ENCODE measurements around the gene CCDC159. TPM values are rescaled to one million over a fixed set of nuclear protein-coding genes. Genes with fewer than 3 reads are reported as not detected.
"Not testable (repeated sequence)": the region's sequence is repeated elsewhere in the genome, so short reads cannot be mapped to it uniquely, and the experiment has no call there.

Gene CCDC159
- total RNA-seq, 2 experiments from 2014 or later: 36.2 to 40.7 TPM

DNA sequence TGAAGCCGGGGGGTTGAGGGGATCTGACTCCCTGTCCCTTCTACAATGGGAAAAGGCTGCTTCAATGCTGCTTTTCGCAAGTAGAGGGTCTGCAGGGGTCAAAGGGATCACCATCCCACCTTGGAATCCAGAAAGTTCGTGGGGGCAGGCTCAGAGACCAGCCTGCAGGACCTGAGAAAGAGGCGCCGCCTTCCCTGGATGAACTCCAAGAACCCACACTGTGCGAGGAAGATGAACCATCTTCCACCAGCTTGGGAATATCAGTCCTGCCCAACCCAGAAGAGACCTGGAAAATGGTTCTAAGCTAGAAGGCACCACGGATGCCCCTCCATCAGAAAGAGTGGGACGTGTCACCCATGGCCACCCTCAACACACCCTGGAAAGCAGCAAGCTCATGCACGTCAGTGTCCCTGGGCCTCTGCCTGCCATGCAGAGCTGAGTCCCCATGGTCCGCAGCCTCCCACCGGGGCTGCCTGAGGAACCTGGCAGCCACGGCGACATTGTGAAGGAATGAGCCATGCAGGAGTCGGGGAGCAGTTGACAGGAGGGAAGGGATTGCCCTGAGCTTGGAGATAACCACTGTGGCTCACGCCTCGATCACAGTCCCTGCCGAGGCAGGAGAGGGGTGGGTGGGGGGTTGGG lies 21.4 kb upstream of the CCDC159 start:
- Mint-ChIP-seq H3K9me3 (no peaks in the 10 kb centered on the region), H3K4me1 (peaks cover 30% of the 10 kb centered on the region), H3K36me3 (peaks cover 9% of the 10 kb centered on the region), H3K27ac (peak overlapping the region; percentile 96), H3K27me3 (peaks cover 3% of the 10 kb centered on the region), H3K4me3 (peak overlapping the region; percentile 69)
- ATAC-seq (ENCODE audit: low read depth): peak; percentile 7
- POLR2A ChIA-PET: interaction anchor here (0.7 to 4.1 kb wide), 7 partner anchors 11 to 525 kb away, joined by 3 to 34 read pairs (median 4); partner anchors contain the start of genes CCDC159, RAB3D, SWSAP1 and TMEM205
- no peak for DNase-seq

DNA sequence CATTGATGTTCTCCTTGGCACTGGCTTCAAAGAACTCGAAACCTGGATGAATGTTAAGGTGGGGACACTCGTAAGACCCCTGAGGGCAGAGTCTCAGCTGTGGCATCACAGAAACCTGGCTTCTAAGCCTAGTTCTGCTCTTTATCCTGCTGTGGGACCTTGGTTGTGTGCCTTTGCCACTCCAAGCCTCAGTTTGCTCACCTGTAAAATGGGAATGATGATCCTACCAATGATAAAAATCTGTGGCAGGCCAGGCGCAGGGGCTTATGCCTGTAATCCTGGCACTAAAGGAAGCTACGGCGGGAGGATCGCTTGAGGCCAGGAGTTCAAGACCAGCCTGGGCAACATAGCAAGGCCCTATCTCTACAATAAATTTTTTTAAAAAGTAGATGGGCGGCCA lies 20.8 kb upstream of the CCDC159 start:
- Mint-ChIP-seq H3K4me1 (peaks cover 30% of the 10 kb centered on the region), H3K9me3 (no peaks in the 10 kb centered on the region), H3K27ac (peak overlapping the region; percentile 61), H3K27me3 (no peaks in the 10 kb centered on the region), H3K36me3 (peaks cover 9% of the 10 kb centered on the region), H3K4me3 (no peak overlapping the region)
- ATAC-seq (ENCODE audit: low read depth): no peak
- POLR2A ChIA-PET: interaction anchor here (1.3 to 4.1 kb wide), 3 partner anchors 11 to 49 kb away, joined by 3 to 34 read pairs (median 13); partner anchors contain the start of genes CCDC159, SWSAP1 and TMEM205
- DNase-seq: no peak

DNA sequence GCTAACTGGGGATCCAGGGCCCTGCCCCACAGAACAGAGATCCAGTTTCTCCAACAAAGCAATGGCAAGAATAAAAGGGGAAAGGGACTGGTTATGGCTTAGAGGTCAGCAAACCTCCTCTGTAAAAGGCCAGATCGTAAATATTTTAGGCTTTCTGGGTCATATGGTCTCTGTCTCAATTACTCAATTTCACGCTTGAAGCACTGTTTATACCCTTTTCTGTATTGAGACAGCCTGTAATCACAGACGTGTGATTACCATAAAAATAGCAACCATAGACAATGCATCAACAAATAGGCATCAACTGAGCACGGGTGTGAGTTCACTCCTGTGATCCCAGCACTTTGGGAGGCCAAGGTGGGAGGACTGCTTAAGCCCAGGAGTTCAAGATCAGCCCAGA lies 16.2 kb upstream of the CCDC159 start:
- POLR2A ChIA-PET: no interaction called here
- Mint-ChIP-seq H3K27me3 (no peaks in the 10 kb centered on the region), H3K4me1 (no peaks in the 10 kb centered on the region), H3K27ac (no peak overlapping the region), H3K4me3 (no peak overlapping the region), H3K36me3 (peaks cover 16% of the 10 kb centered on the region), H3K9me3 (no peaks in the 10 kb centered on the region)
- ATAC-seq (ENCODE audit: low read depth) (no peak), DNase-seq (no peak)

DNA sequence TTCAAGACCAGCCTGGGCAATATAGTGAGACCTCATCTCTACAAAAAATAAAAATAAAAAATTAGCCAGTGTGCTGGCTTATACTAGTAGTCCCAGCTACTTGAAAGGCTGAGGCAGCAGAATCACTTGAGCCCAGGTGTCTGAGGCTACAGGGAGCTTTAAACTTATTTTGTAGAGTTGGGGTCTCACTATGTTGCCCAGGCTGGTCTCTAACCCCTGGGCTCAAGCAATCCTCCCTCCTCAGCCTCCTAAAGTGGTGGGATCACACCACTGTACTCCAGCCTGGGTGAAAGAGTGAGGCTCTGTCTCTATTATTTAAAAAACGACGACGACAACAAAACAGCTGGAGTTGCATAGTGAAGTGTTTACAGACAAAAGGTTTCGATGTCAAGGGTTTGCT lies 14.8 kb upstream of the CCDC159 start:
- DNase-seq (no peak), ATAC-seq (ENCODE audit: low read depth) (no peak)
- no peak overlapping the region for H3K4me3 Mint-ChIP-seq
- POLR2A ChIA-PET: interaction anchor here (1.8 kb wide), 1 partner anchor 15 kb away, joined by 5 read pairs; the partner anchor contains the start of gene CCDC159
- peaks cover 27% of the 10 kb centered on the region for H3K36me3 Mint-ChIP-seq
- no peaks in the 10 kb centered on the region for H3K27me3 Mint-ChIP-seq
- H3K4me1 Mint-ChIP-seq: no peaks in the 10 kb centered on the region
- no peak overlapping the region for H3K27ac Mint-ChIP-seq
- no peaks in the 10 kb centered on the region for H3K9me3 Mint-ChIP-seq

DNA sequence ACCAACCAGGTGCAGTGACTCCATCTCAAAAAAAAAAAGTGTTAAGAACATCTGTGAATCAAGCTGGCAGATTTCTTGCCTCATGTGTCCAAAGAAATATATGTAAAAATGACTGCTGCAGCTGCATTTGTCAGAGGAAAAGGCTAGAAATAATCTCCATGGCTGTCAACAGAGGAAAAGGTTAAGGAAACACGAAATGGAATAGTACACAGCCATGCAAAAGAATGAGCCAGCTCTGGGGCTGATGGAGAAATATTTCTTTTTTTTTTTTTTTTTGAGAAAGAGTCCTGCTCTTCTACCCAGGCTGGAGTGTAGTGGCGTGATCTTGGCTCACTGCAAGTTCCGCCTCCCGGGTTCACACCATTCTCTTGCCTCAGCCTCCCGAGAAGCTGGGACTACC lies 13.5 kb upstream of the CCDC159 start:
- no peak for DNase-seq
- POLR2A ChIA-PET: interaction anchor here (0.7 to 1.8 kb wide), 2 partner anchors 14 to 1236 kb away, joined by 3 to 5 read pairs; partner anchors contain the start of gene CCDC159
- Mint-ChIP-seq H3K36me3 (peaks cover 26% of the 10 kb centered on the region), H3K27ac (no peak overlapping the region), H3K9me3 (no peaks in the 10 kb centered on the region), H3K4me3 (no peak overlapping the region), H3K4me1 (peaks cover 9% of the 10 kb centered on the region), H3K27me3 (no peaks in the 10 kb centered on the region)
- ATAC-seq (ENCODE audit: low read depth): no peak

DNA sequence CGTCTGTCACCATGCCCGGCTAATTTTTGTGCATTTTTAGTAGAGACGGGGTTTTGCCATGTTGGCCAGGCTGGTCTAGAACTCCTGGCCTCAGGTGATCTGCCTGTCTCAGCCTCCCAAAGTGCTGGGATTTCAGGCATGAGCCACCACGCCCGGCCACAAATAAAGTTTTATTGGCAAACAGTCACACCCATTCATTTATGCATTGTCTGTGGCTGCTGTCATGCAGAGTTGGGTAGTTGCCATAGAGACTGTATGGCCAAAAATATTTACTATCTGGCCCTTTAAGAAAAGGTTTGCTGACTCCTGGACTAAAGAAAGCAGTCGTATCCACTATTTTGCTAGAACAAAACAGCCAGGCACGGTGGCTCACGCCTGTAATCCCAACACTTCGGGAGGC lies 12.5 kb upstream of the CCDC159 start:
- Mint-ChIP-seq H3K36me3 (peaks cover 26% of the 10 kb centered on the region), H3K4me1 (peaks cover 14% of the 10 kb centered on the region)
- DNase-seq; H3K27me3 Mint-ChIP-seq; ATAC-seq (ENCODE audit: low read depth); POLR2A ChIA-PET; H3K4me3 Mint-ChIP-seq; H3K9me3 Mint-ChIP-seq; H3K27ac Mint-ChIP-seq: not testable (repeated sequence)

DNA sequence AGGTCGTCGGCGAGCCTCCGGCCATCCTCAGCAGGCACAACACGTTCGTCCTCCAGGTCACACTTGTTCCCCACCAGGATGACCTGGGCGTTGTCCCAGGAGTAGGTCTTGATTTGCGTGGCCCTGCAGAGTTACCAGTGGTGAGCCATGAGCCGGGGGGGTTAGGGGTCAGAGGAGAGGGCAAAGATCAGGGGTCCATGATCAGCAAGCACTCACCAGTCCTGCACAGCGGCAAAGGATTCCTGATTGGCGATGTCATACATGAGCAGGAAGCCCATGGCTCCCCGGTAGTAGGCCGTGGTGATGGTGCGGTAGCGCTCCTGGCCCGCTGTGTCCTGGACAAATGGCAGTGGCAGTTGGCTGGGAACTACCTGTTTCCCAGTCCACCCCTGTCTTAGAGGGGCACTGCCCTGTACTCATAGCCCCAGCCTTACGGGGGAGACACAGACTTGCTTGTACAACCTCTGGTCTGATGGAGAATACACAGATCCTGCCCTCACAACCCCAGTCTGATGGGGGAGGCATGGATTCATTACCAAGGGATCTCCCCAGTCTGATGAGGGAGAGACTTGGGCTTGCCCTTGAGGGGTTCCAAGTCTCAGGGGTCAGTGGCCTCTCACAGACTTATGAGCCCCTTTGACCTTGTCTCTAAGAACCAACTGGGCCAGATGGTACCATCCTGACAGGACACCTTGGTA lies 10.7 kb upstream of the CCDC159 start:
- Mint-ChIP-seq H3K4me1 (peaks cover 20% of the 10 kb centered on the region), H3K27me3 (no peaks in the 10 kb centered on the region), H3K36me3 (peaks cover 26% of the 10 kb centered on the region), H3K9me3 (no peaks in the 10 kb centered on the region), H3K27ac (no peak overlapping the region), H3K4me3 (no peak overlapping the region)
- POLR2A ChIA-PET: interaction anchor here (0.7 kb wide), 1 partner anchor 11 kb away, joined by 3 read pairs; no protein-coding TSS in a partner anchor
- no peak for ATAC-seq (ENCODE audit: low read depth)
- DNase-seq: no peak

DNA sequence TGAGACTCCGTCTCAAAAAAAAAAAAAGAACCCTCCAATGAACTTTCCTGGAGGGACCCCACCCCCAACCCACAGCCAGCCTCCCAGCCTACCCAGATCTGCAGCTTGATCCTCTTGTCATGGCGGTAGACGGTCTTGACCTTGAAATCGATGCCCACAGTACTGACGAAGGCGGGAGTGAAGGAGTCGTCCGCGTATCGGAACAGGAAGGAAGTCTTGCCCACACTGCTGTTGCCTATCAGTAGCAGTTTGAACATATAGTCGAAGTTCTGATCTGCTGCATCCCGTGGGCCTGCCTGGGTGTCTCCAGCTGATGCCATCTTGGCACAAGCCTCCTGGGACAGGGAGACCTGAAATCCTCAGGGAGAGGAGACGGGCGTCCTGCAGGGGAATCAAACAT lies 9.2 kb upstream of the CCDC159 start:
- Mint-ChIP-seq H3K4me3 (peak overlapping the region; percentile 42), H3K4me1 (peaks cover 20% of the 10 kb centered on the region)
- POLR2A ChIA-PET: interaction anchor here (0.6 to 1.2 kb wide), 3 partner anchors 9 to 145 kb away, joined by 3 read pairs; partner anchors contain the start of genes CCDC159 and TMEM205

DNA sequence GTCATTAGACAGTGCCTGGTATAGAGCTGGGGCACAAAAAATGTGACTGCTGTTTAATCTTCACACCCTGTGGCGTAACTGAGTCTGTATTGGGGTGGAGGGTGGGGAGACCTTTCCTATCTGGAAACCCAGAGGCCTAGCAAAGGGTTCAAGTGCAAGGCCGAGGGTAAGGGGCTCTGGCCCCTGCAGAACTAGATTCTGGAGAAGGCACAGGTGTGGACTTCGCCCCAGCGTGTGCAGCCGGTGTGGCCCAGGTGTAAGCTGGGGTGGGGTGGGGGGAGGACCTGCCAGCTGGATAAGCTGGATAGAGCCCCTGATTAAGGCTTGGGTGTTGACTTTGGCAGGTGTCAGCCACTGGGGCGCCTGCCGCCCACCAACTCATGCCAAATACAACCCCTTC lies 8.2 kb upstream of the CCDC159 start:
- H3K4me3 Mint-ChIP-seq: no peak overlapping the region
- POLR2A ChIA-PET: interaction anchor here (0.7 to 2.2 kb wide), 3 partner anchors 8 to 585 kb away, joined by 3 to 8 read pairs (median 3); partner anchors contain the start of genes CCDC159 and TMEM205

More for the DNA sequence above, 9.2 kb upstream of the CCDC159 start:
- Mint-ChIP-seq H3K36me3 (peaks cover 26% of the 10 kb centered on the region), H3K9me3 (no peaks in the 10 kb centered on the region), H3K27me3 (no peaks in the 10 kb centered on the region), H3K27ac (peak overlapping the region; percentile 38)
- ATAC-seq (ENCODE audit: low read depth) (no peak), DNase-seq (no peak)

DNA sequence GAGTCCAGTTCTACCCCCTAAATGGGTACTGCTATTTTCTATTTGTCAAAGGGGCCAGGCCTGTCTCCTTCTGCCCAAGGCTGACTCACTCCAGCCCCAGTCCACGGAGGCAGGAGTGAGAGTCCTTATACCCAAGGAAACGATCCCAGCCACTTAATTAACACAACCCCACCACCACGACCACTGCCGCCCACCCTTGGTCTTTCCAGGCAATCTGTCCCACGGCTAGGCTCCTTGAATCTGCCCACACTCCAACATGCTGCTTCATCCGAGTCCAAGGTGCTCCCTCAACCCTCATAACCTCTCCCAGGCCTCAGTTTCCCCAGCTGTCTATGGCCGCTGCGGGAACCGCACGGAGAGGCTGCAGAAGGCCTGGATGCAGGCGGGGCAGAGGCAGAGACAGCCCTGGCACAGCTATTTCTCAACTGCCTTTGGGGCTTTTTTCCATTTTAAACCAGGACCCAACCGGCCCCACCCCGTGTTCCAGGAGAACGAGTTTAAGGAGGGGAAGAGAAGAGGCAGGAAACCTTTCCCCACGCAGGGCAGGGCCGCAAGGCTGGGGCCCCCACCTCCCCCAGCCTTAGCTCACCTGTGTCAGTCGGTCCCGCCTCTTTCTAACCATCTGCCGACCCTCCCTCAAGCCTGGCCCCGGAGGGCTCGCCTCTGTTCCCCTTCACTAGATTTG lies 7.6 kb upstream of the CCDC159 start:
- POLR2A ChIA-PET: interaction anchor here (1.4 to 2.2 kb wide), 2 partner anchors 15 to 36 kb away, joined by 6 to 8 read pairs; partner anchors contain the start of gene SWSAP1
- Mint-ChIP-seq H3K27me3 (no peaks in the 10 kb centered on the region), H3K4me1 (peaks cover 20% of the 10 kb centered on the region), H3K27ac (peak overlapping the region; percentile 64), H3K36me3 (peaks cover 26% of the 10 kb centered on the region), H3K4me3 (peak overlapping the region; percentile 86), H3K9me3 (no peaks in the 10 kb centered on the region)
- ATAC-seq (ENCODE audit: low read depth) (no peak), DNase-seq (no peak)

More for the DNA sequence above, 8.2 kb upstream of the CCDC159 start:
- DNase-seq: no peak
- Mint-ChIP-seq H3K9me3 (no peaks in the 10 kb centered on the region), H3K36me3 (peaks cover 26% of the 10 kb centered on the region), H3K27me3 (no peaks in the 10 kb centered on the region), H3K27ac (no peak overlapping the region), H3K4me1 (peaks cover 20% of the 10 kb centered on the region)
- ATAC-seq (ENCODE audit: low read depth): no peak

DNA sequence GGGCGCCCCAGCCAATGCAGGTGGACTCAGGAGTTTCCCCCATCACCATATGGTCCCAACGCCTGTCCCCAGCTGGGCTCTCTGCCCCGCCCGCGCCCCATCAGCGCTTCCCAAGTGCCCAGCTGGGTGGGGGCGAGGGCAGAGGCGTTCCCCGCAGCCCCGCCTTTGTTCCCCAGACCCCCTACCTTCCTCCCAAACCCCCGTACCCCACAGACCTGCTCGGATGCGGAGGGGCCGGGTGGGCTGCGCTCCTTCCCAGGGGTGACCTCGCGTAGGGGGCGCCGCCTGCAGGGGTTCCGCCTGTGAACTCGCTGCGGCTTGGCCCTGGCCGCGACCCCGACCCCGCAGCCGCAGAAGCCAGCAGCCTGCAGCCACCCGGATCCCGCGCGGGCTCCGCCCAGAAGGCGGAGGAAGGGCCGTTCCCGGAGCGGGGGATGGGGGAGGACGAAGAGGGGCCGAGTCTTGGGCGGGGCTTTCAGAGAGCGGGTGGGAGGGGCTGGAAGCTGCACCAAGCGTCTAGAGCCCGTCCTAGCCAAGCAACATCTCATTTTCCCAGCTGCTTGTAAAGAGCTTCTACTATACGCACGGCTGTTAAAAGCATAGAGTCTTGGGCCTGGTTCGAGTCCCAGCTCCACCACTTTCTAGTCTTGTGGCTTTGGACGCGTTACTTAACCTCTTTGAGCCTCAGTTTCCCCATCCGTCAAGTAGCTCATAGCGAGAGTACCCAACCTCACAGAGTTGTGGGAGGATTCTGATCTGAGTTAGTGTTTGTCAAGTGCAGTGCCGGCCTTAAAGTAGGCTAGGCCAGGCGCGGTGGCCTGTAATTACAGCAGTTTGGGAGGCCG lies 6.8 kb upstream of the CCDC159 start, which contains the start of gene RAB3D:
TSS of gene RAB3D (minus strand) at position 404 of the 845 bp plus-strand sequence. CDS start 2,258 bp downstream, outside the sequence.
- Mint-ChIP-seq H3K4me1 (peaks cover 22% of the 10 kb centered on the region), H3K36me3 (peaks cover 20% of the 10 kb centered on the region), H3K9me3 (no peaks in the 10 kb centered on the region), H3K4me3 (peak within 1 kb of the TSS; percentile 86), H3K27ac (peak within 1 kb of the TSS; percentile 64), H3K27me3 (no peaks in the 10 kb centered on the region)
- POLR2A ChIA-PET: interaction anchor here (0.7 to 2.2 kb wide), 4 partner anchors 15 to 42 kb away, joined by 3 to 8 read pairs (median 4); partner anchors contain the start of gene SWSAP1
- ATAC-seq (ENCODE audit: low read depth) (peak; percentile 90), DNase-seq (peak; percentile 85)

DNA sequence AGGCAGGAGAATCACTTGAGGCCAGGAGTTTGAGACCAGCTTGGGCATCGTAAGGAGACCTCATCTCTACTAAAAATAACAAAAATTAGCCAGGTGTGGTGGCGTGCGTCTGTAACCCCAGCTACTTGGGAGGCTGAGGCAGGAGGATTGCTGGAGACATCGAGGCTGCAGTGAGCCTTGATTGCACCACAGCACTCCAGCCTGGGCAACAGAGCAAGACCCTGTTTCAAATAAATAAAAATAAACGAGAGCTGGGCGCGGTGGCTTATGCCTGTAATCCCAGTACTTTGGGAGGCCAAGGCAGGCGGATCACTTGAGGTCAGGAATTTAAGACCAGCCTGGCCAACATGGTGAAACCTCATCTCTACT lies 6.2 kb upstream of the CCDC159 start:
- not testable (repeated sequence) for H3K9me3 Mint-ChIP-seq; ATAC-seq (ENCODE audit: low read depth); H3K27ac Mint-ChIP-seq; DNase-seq; H3K27me3 Mint-ChIP-seq
- Mint-ChIP-seq H3K4me1 (peaks cover 23% of the 10 kb centered on the region), H3K4me3 (peak overlapping the region; percentile 86), H3K36me3 (peaks cover 17% of the 10 kb centered on the region)
- POLR2A ChIA-PET: interaction anchor here (0.9 to 2.2 kb wide), 3 partner anchors 16 to 37 kb away, joined by 3 to 8 read pairs (median 6); partner anchors contain the start of gene SWSAP1

All from activated naive CD8-positive, alpha-beta T cell treated with anti-CD3 and anti-CD28 coated beads, Interleukin-2, amount 10 ng/mL, durations not matched to agents 7 days and 5 days (primary cell).